NCI-H2227 (cell line): ENCODE data around the gene IMPDH2.

Experiments used
- DNase-seq: peaks from one replicate; lab custom pipeline; 2025; ENCODE audit not compliant: unreplicated experiment; lab: John Stamatoyannopoulos, UW

Gene IMPDH2

GRCh38 chr3:48984663-48985062, 44.5 kb downstream of the IMPDH2 start:
- DNase-seq: no peak

- no peak for DNase-seq
These were observed 46.1 kb downstream of the IMPDH2 start for GRCh38 chr3:48983096-48983495.

GRCh38 chr3:48982686-48983085, 46.5 kb downstream of the IMPDH2 start:
- no peak for DNase-seq

GRCh38 chr3:48982016-48982415, 47.2 kb downstream of the IMPDH2 start:
- no peak for DNase-seq

GRCh38 chr3:48980295-48980694, 48.9 kb downstream of the IMPDH2 start:
- DNase-seq: no peak

GRCh38 chr3:48979451-48979850, 49.7 kb downstream of the IMPDH2 start:
- no peak for DNase-seq
